ENCODE measurements around the gene CNTNAP2. TPM values are rescaled to one million over a fixed set of nuclear protein-coding genes. Genes with fewer than 3 reads are reported as not detected.

CNTNAP2 gene
- total RNA-seq, 1 experiment from 2014 or later, result 64.5 TPM

GRCh38 chr7:147982307-147982706 lies 1865.7 kb downstream of the CNTNAP2 start:
- Histone ChIP-seq H2BK5ac (ENCODE audit: insufficient read length, low read length) (no peak overlapping the region), H2BK120ac (ENCODE audit: low read depth, low read length, poor library complexity, severe bottlenecking) (no peak overlapping the region), H3K23ac (ENCODE audit: insufficient read length, low read depth, low read length) (no peak overlapping the region), H3K56ac (ENCODE audit: insufficient read length, low read depth, low read length) (no peak overlapping the region), H4K91ac (ENCODE audit: insufficient read length, low read depth, low read length) (no peak overlapping the region), H2BK20ac (ENCODE audit: low read depth, low read length, poor library complexity, severe bottlenecking) (no peak overlapping the region), H3K27me3 (ENCODE audit: insufficient read depth, low read length) (no peaks in the 10 kb centered on the region), H3K4me2 (ENCODE audit: insufficient read depth, insufficient read length, low read length) (no peak overlapping the region), H3K4ac (ENCODE audit: low read depth, low read length) (no peak overlapping the region), H3K14ac (ENCODE audit: insufficient read depth, low read length) (no peak overlapping the region), H3K79me1 (ENCODE audit: insufficient read depth, low read depth, low read length, poor library complexity, severe bottlenecking) (no peaks in the 10 kb centered on the region), H3K27ac (ENCODE audit: insufficient read length, low read depth, low read length) (no peak overlapping the region), H3K18ac (ENCODE audit: insufficient read length, low read depth, low read length) (no peak overlapping the region), H3K79me2 (ENCODE audit: insufficient read depth, low read length) (no peaks in the 10 kb centered on the region), H2BK15ac (ENCODE audit: low read depth, low read length) (no peak overlapping the region), H4K20me1 (ENCODE audit: control insufficient read depth, insufficient read depth, insufficient read length) (no peaks in the 10 kb centered on the region), H2AFZ (ENCODE audit: low read length) (no peak overlapping the region), H2BK12ac (ENCODE audit: insufficient read length, low read depth, low read length) (no peak overlapping the region), H4K8ac (replicated peaks; ENCODE audit: insufficient read length, low read depth, low read length) (no peak overlapping the region), H2AK5ac (ENCODE audit: insufficient read length, low read length) (no peak overlapping the region), H3K9me3 (ENCODE audit: control insufficient read depth, low read depth, low read length) (no peaks in the 10 kb centered on the region), H3K4me1 (ENCODE audit: insufficient read depth, low read length) (no peaks in the 10 kb centered on the region), H3K23me2 (ENCODE audit: insufficient read length, low read depth, low read length, poor library complexity, severe bottlenecking) (no peaks in the 10 kb centered on the region), H3T11ph (ENCODE audit: low read length) (no peak overlapping the region), H3K9ac (ENCODE audit: extremely low read depth, insufficient read length, low read length) (no peak overlapping the region), H4K5ac (ENCODE audit: insufficient read length, low read depth, low read length) (no peak overlapping the region)
- peaks cover 30 to 33% of the 10 kb centered on the region in 2 experiments for H3K4me1 Mint-ChIP-seq
- no peak for DNase-seq
- no peak overlapping the region for H3K4me3 Mint-ChIP-seq
- H3K27me3 Mint-ChIP-seq (ENCODE audit: low read depth), result peaks cover 2% of the 10 kb centered on the region
- H3K36me3 Mint-ChIP-seq (ENCODE audit: insufficient read depth in 1 of 3, low read depth in 3 of 3), result peaks cover 6 to 17% (median 8%) of the 10 kb centered on the region in 3 experiments; a peak in 6 of 7 replicates
- peaks cover 8 to 13% of the 10 kb centered on the region in 2 experiments; a peak in 4 of 5 replicates for H3K9me3 Mint-ChIP-seq
- H3K27ac Mint-ChIP-seq, result no peak overlapping the region
- no CpG with 5 or more reads among the region's 1 CpG for WGBS (ENCODE audit: extremely low coverage, insufficient read length, low lambda C conversion rate)
- no peak for TF ChIP-seq CTCF (conservative IDR thresholded peaks at IDR 0.05)
